Vagina (tissue), 2 donors: ENCODE measurements around the gene SETD1B. TPM values are rescaled to one million over a fixed set of nuclear protein-coding genes. Genes with fewer than 3 reads are reported as not detected.
A peak's percentile ranks its signal among the peaks of the same experiment; 100 is the strongest.

Experiments
- DNase-seq, 2 donors: peaks; one replicate each; pipeline ENCODE4 v3.0.0-alpha.2; 2017; ENCODE audit errors: extremely low spot score in 2 of 2
- H3K27ac ChIP-seq: fragments of 200-600 bp; sonication (generic); one replicate; pipeline ENCODE4 v1.5.1; 2019
- H3K27me3 ChIP-seq: fragments of 200-600 bp; sonication (generic); one replicate; pipeline ENCODE4 v1.5.1; 2019
- H3K36me3 ChIP-seq, 2 donors: fragments of 200-600 bp; sonication (generic); one replicate each; pipeline ENCODE4 v1.5.1; 2017 to 2019
- H3K4me1 ChIP-seq: fragments of 200-600 bp; sonication (generic); one replicate; pipeline ENCODE4 v1.5.1; 2019
- H3K4me3 ChIP-seq, 2 donors: fragments of 200-600 bp; sonication (generic); 1 replicate in 1 of 2; 2 replicates in 1 of 2; pipeline ENCODE4 v1.5.1; 2016 to 2019
- H3K9me3 ChIP-seq: fragments of 200-600 bp; sonication (generic); one replicate; pipeline ENCODE4 v1.5.1; 2019
- CTCF ChIP-seq, 3 experiments: fragments of 450-650 bp in 2 of 3; fragments of 200-600 bp in 1 of 3; sonication (generic) in 1 of 3; IDR thresholded peaks; one replicate each; pipeline ENCODE4 v1.5.1; 2017 to 2019; ENCODE audit warnings: antibody characterized with exemption in 3 of 3, mild to moderate bottlenecking in 2 of 3, moderate library complexity in 2 of 3
- POLR2A ChIP-seq, 2 donors: fragments of 450-650 bp; IDR thresholded peaks; one replicate each; pipeline ENCODE4 v1.6.1; 2017; ENCODE audit warnings: antibody characterized with exemption in 2 of 2, mild to moderate bottlenecking in 2 of 2, moderate library complexity in 2 of 2
- POLR2AphosphoS5 ChIP-seq, 2 donors: sonication (generic); formaldehyde crosslinking; IDR thresholded peaks; one replicate each; pipeline ENCODE4 v1.9.0; 2017; ENCODE audit warnings: antibody characterized with exemption in 2 of 2, mild to moderate bottlenecking in 2 of 2, low read depth in 1 of 2; ENCODE audit not compliant: insufficient read depth in 1 of 2
- intact Hi-C: fragments of 100-400 bp; cut with DNase I; formaldehyde crosslinking; loops from one replicate; pipeline ENCODE4 v1.15.1; 2023
- total RNA-seq: library from RNA; depleted of rRNA; stranded (reverse); fragments of >200 nt; gene quantifications from one replicate; pipeline ENCODE4 v1.2.3, GENCODE V29; 2016

SETD1B gene
- total RNA-seq, 1 donor from 2014 or later, result 10.6 TPM

DNA sequence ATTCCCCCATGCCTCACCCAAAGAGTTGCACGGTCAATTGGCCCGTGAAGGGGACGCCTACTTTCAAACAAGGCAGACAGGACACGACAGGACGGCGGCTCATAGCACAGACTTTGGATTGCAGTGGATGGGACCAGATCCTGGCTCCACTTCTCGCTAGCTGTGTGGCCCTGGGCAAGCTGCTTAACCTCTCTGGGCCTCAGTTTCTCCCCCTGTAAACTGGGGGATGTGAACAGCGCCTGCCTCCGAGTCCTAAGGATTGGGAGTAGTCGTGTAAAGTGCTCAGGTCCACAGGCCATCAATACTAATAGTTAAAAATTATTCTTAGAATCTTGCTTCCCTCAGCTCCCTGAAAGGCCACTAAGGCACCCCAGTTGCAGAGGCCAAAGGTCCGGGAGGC lies 23.4 kb upstream of the SETD1B start:
- DNase-seq, result no peak
- Histone ChIP-seq H3K4me1 (peaks cover 33% of the 10 kb centered on the region), H3K9me3 (no peaks in the 10 kb centered on the region), H3K27me3 (no peaks in the 10 kb centered on the region), H3K4me3 (no peak overlapping the region), H3K27ac (no peak overlapping the region), H3K36me3 (no peaks in the 10 kb centered on the region)
- intact Hi-C loops, result no loop called here
- TF ChIP-seq CTCF (IDR thresholded peaks at IDR 0.05), result no peak
- TF ChIP-seq POLR2A (IDR thresholded peaks at IDR 0.05), result no peak
- TF ChIP-seq POLR2AphosphoS5 (IDR thresholded peaks at IDR 0.05; ENCODE audit: insufficient read depth in 1 of 2, low read depth in 1 of 2), result no peak

DNA sequence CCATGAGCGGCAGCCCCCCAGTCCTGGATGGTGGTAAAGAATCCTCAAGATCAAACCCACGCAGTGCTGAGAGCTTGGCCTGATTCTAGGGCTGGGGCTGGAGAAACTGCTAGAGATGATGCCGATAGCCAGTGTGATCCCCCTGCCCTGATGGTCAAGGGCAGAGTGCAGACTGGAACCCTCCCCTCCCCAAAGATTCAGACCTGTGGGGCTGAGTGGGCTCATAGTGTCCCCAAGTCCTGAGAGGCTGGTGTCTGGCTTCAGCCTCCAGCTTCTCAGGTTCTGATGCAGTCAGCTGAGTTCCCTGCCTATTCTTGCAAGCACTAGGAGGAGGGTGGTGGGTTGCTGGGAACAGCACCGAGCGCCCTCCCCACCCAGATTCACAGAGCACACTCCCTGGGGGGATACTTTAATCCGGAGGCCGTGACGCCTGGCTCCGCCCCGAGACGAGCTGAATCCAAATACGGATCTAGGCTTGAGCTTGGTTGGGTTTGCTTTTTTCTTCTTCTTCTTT lies 22.3 kb upstream of the SETD1B start:
- no peaks in the 10 kb centered on the region for H3K9me3 ChIP-seq

GRCh38 chr12:121781998-121782979 lies 21.5 kb upstream of the SETD1B start:
- Histone ChIP-seq H3K9me3 (no peaks in the 10 kb centered on the region), H3K4me1 (peaks cover 43% of the 10 kb centered on the region), H3K4me3 (no peak overlapping the region), H3K36me3 (no peaks in the 10 kb centered on the region), H3K27me3 (no peaks in the 10 kb centered on the region), H3K27ac (peak overlapping the region; percentile 74)
- intact Hi-C loops, result no loop called here
- TF ChIP-seq POLR2AphosphoS5 (IDR thresholded peaks at IDR 0.05; ENCODE audit: insufficient read depth in 1 of 2, low read depth in 1 of 2) (no peak), POLR2A (IDR thresholded peaks at IDR 0.05) (no peak), CTCF (IDR thresholded peaks at IDR 0.05) (no peak)
- DNase-seq, result no peak

More for the DNA sequence above, 22.3 kb upstream of the SETD1B start:
- intact Hi-C loops, result no loop called here
- H3K4me3 ChIP-seq, result no peak overlapping the region
- DNase-seq, result no peak
- no peak for TF ChIP-seq POLR2A (IDR thresholded peaks at IDR 0.05)
- TF ChIP-seq POLR2AphosphoS5 (IDR thresholded peaks at IDR 0.05; ENCODE audit: insufficient read depth in 1 of 2, low read depth in 1 of 2), result peak in 1 of 2 donors; percentile 29
- TF ChIP-seq CTCF (IDR thresholded peaks at IDR 0.05), result no peak
- no peaks in the 10 kb centered on the region for H3K36me3 ChIP-seq
- H3K27me3 ChIP-seq, result no peaks in the 10 kb centered on the region
- peak overlapping the region; percentile 74 for H3K27ac ChIP-seq
- H3K4me1 ChIP-seq, result peaks cover 39% of the 10 kb centered on the region

GRCh38 chr12:121783766-121784165 lies 20.0 kb upstream of the SETD1B start:
- Histone ChIP-seq H3K4me1 (peaks cover 43% of the 10 kb centered on the region), H3K27me3 (no peaks in the 10 kb centered on the region), H3K36me3 (no peaks in the 10 kb centered on the region), H3K4me3 (no peak overlapping the region), H3K9me3 (no peaks in the 10 kb centered on the region), H3K27ac (peak overlapping the region; percentile 71)
- TF ChIP-seq POLR2A (IDR thresholded peaks at IDR 0.05) (no peak), CTCF (IDR thresholded peaks at IDR 0.05) (no peak), POLR2AphosphoS5 (IDR thresholded peaks at IDR 0.05; ENCODE audit: insufficient read depth in 1 of 2, low read depth in 1 of 2) (no peak)
- DNase-seq, result no peak
- intact Hi-C loops, result no loop called here

- DNase-seq, result no peak
- Histone ChIP-seq H3K4me3 (no peak overlapping the region), H3K27ac (peak overlapping the region; percentile 71), H3K4me1 (peaks cover 43% of the 10 kb centered on the region), H3K9me3 (no peaks in the 10 kb centered on the region), H3K27me3 (no peaks in the 10 kb centered on the region), H3K36me3 (no peaks in the 10 kb centered on the region)
- no peak for TF ChIP-seq CTCF (IDR thresholded peaks at IDR 0.05)
- peak in 1 of 2 donors; percentile 29 for TF ChIP-seq POLR2AphosphoS5 (IDR thresholded peaks at IDR 0.05; ENCODE audit: insufficient read depth in 1 of 2, low read depth in 1 of 2)
- TF ChIP-seq POLR2A (IDR thresholded peaks at IDR 0.05), result no peak
- intact Hi-C loops, result no loop called here
Measured at GRCh38 chr12:121784460-121784859, 19.3 kb upstream of the SETD1B start.
